ENCODE data around the gene DDT.
"Not testable (repeated sequence)": the region's sequence is repeated elsewhere in the genome, so short reads cannot be mapped to it uniquely, and the experiment has no call there.

Gene DDT

GRCh38 chr22:23954193-23954990 lies 19.8 kb downstream of the DDT start:
- not testable (repeated sequence) for H3K36me3 ChIP-seq (ENCODE audit: insufficient read depth, low read length); H3K4me1 ChIP-seq (ENCODE audit: insufficient read depth, low read length); H3K27me3 ChIP-seq (ENCODE audit: insufficient read depth, low read length); H3K4me3 ChIP-seq (ENCODE audit: low read length); H3K9me3 ChIP-seq (ENCODE audit: low read length); H2AFZ ChIP-seq (ENCODE audit: low read depth, low read length)

- H3K9me3 ChIP-seq (ENCODE audit: low read length); H3K27me3 ChIP-seq (ENCODE audit: insufficient read depth, low read length); H3K4me1 ChIP-seq (ENCODE audit: insufficient read depth, low read length); H3K4me3 ChIP-seq (ENCODE audit: low read length); H3K36me3 ChIP-seq (ENCODE audit: insufficient read depth, low read length); H2AFZ ChIP-seq (ENCODE audit: low read depth, low read length): not testable (repeated sequence)
These were observed 20.8 kb downstream of the DDT start for GRCh38 chr22:23953485-23953884.

GRCh38 chr22:23952794-23953405 lies 21.3 kb downstream of the DDT start:
- H3K4me1 ChIP-seq (ENCODE audit: insufficient read depth, low read length); H3K9me3 ChIP-seq (ENCODE audit: low read length); H3K36me3 ChIP-seq (ENCODE audit: insufficient read depth, low read length); H3K4me3 ChIP-seq (ENCODE audit: low read length); H2AFZ ChIP-seq (ENCODE audit: low read depth, low read length); H3K27me3 ChIP-seq (ENCODE audit: insufficient read depth, low read length): not testable (repeated sequence)

- not testable (repeated sequence) for H3K4me1 ChIP-seq (ENCODE audit: insufficient read depth, low read length); H3K27me3 ChIP-seq (ENCODE audit: insufficient read depth, low read length); H3K36me3 ChIP-seq (ENCODE audit: insufficient read depth, low read length); H3K9me3 ChIP-seq (ENCODE audit: low read length); H3K4me3 ChIP-seq (ENCODE audit: low read length); H2AFZ ChIP-seq (ENCODE audit: low read depth, low read length)
These were observed 22.9 kb downstream of the DDT start for GRCh38 chr22:23951383-23951782.

- not testable (repeated sequence) for H2AFZ ChIP-seq (ENCODE audit: low read depth, low read length); H3K9me3 ChIP-seq (ENCODE audit: low read length); H3K4me1 ChIP-seq (ENCODE audit: insufficient read depth, low read length); H3K27me3 ChIP-seq (ENCODE audit: insufficient read depth, low read length); H3K4me3 ChIP-seq (ENCODE audit: low read length); H3K36me3 ChIP-seq (ENCODE audit: insufficient read depth, low read length)
These were observed 24.5 kb downstream of the DDT start for GRCh38 chr22:23949764-23950163.

- H3K9me3 ChIP-seq (ENCODE audit: low read length); H3K4me3 ChIP-seq (ENCODE audit: low read length); H2AFZ ChIP-seq (ENCODE audit: low read depth, low read length); H3K27me3 ChIP-seq (ENCODE audit: insufficient read depth, low read length); H3K4me1 ChIP-seq (ENCODE audit: insufficient read depth, low read length); H3K36me3 ChIP-seq (ENCODE audit: insufficient read depth, low read length): not testable (repeated sequence)
These were observed 26.9 kb downstream of the DDT start for GRCh38 chr22:23947391-23947790.

GRCh38 chr22:23940166-23940565 lies 34.1 kb downstream of the DDT start:
- H3K36me3 ChIP-seq (ENCODE audit: insufficient read depth, low read length); H3K9me3 ChIP-seq (ENCODE audit: low read length); H2AFZ ChIP-seq (ENCODE audit: low read depth, low read length); H3K4me1 ChIP-seq (ENCODE audit: insufficient read depth, low read length); H3K27me3 ChIP-seq (ENCODE audit: insufficient read depth, low read length); H3K4me3 ChIP-seq (ENCODE audit: low read length): not testable (repeated sequence)

- Histone ChIP-seq H3K4me1 (ENCODE audit: insufficient read depth, low read length) (no peaks in the 10 kb centered on the region), H3K27me3 (ENCODE audit: insufficient read depth, low read length) (no peaks in the 10 kb centered on the region), H3K9me3 (ENCODE audit: low read length) (no peaks in the 10 kb centered on the region), H2AFZ (ENCODE audit: low read depth, low read length) (no peak overlapping the region), H3K36me3 (ENCODE audit: insufficient read depth, low read length) (no peaks in the 10 kb centered on the region), H3K4me3 (ENCODE audit: low read length) (no peak overlapping the region)
These were observed 35.3 kb downstream of the DDT start for GRCh38 chr22:23939017-23939357.

- Histone ChIP-seq H3K36me3 (ENCODE audit: insufficient read depth, low read length) (no peaks in the 10 kb centered on the region), H2AFZ (ENCODE audit: low read depth, low read length) (no peak overlapping the region), H3K4me1 (ENCODE audit: insufficient read depth, low read length) (no peaks in the 10 kb centered on the region), H3K9me3 (ENCODE audit: low read length) (no peaks in the 10 kb centered on the region), H3K4me3 (ENCODE audit: low read length) (no peak overlapping the region), H3K27me3 (ENCODE audit: insufficient read depth, low read length) (no peaks in the 10 kb centered on the region)
These were observed 35.8 kb downstream of the DDT start for GRCh38 chr22:23938328-23939016.

GRCh38 chr22:23926561-23926960 lies 47.7 kb downstream of the DDT start:
- Histone ChIP-seq H3K36me3 (ENCODE audit: insufficient read depth, low read length) (peaks cover 58% of the 10 kb centered on the region), H3K4me3 (ENCODE audit: low read length) (no peak overlapping the region), H3K9me3 (ENCODE audit: low read length) (peaks cover 18% of the 10 kb centered on the region), H3K27me3 (ENCODE audit: insufficient read depth, low read length) (no peaks in the 10 kb centered on the region), H2AFZ (ENCODE audit: low read depth, low read length) (no peak overlapping the region), H3K4me1 (ENCODE audit: insufficient read depth, low read length) (no peaks in the 10 kb centered on the region)

- H3K27me3 ChIP-seq (ENCODE audit: insufficient read depth, low read length): no peaks in the 10 kb centered on the region
- no peaks in the 10 kb centered on the region for H3K4me1 ChIP-seq (ENCODE audit: insufficient read depth, low read length)
- no peak overlapping the region for H3K4me3 ChIP-seq (ENCODE audit: low read length)
- H3K9me3 ChIP-seq (ENCODE audit: low read length): peaks cover 13% of the 10 kb centered on the region
- H3K36me3 ChIP-seq (ENCODE audit: insufficient read depth, low read length): peaks cover 58% of the 10 kb centered on the region
- no peak overlapping the region for H2AFZ ChIP-seq (ENCODE audit: low read depth, low read length)
These were observed 49.1 kb downstream of the DDT start for GRCh38 chr22:23925020-23925606.

- Histone ChIP-seq H2AFZ (ENCODE audit: low read depth, low read length) (no peak overlapping the region), H3K4me3 (ENCODE audit: low read length) (no peak overlapping the region), H3K4me1 (ENCODE audit: insufficient read depth, low read length) (no peaks in the 10 kb centered on the region), H3K9me3 (ENCODE audit: low read length) (peaks cover 11% of the 10 kb centered on the region), H3K36me3 (ENCODE audit: insufficient read depth, low read length) (peaks cover 44% of the 10 kb centered on the region), H3K27me3 (ENCODE audit: insufficient read depth, low read length) (no peaks in the 10 kb centered on the region)
These were observed 51.3 kb downstream of the DDT start for GRCh38 chr22:23922921-23923320.

GRCh38 chr22:23921586-23922201 lies 52.5 kb downstream of the DDT start:
- H3K4me3 ChIP-seq (ENCODE audit: low read length); H3K27me3 ChIP-seq (ENCODE audit: insufficient read depth, low read length); H2AFZ ChIP-seq (ENCODE audit: low read depth, low read length); H3K4me1 ChIP-seq (ENCODE audit: insufficient read depth, low read length): not testable (repeated sequence)
- Histone ChIP-seq H3K9me3 (ENCODE audit: low read length) (peaks cover 11% of the 10 kb centered on the region), H3K36me3 (ENCODE audit: insufficient read depth, low read length) (peaks cover 36% of the 10 kb centered on the region)
